HG02981 (cell line): ENCODE results near the gene BLID.

Source experiments
- ATAC-seq: cut with Tn5 transposase; IDR thresholded peaks from one replicate; pipeline ENCODE4 v1.9.1; 2021; ENCODE audit warnings: mild to moderate bottlenecking, moderate library complexity; ENCODE audit not compliant: unreplicated experiment

BLID gene

DNA sequence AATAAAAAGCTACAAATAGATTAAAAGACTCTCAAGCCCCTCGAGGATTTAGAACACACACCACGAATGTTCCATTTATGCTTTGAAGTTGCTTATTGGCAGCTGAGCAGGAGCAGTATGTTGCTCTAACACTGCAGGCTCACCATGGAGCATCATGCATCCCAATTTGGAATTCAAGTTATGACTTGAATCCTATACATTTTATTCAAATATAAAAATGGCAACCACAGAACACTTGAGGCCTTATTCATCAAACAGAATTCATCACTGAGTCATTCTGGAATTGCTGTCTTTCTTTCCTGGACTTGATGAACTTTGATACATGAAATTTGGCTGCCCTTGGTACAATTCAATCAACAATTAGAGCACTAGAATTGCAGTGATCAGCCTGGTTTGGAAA is 24.5 kb upstream of the BLID start:
- no peak for ATAC-seq

- no peak for ATAC-seq
Observed at GRCh38 chr11:122139595-122139866, 23.5 kb upstream of the BLID start.

DNA sequence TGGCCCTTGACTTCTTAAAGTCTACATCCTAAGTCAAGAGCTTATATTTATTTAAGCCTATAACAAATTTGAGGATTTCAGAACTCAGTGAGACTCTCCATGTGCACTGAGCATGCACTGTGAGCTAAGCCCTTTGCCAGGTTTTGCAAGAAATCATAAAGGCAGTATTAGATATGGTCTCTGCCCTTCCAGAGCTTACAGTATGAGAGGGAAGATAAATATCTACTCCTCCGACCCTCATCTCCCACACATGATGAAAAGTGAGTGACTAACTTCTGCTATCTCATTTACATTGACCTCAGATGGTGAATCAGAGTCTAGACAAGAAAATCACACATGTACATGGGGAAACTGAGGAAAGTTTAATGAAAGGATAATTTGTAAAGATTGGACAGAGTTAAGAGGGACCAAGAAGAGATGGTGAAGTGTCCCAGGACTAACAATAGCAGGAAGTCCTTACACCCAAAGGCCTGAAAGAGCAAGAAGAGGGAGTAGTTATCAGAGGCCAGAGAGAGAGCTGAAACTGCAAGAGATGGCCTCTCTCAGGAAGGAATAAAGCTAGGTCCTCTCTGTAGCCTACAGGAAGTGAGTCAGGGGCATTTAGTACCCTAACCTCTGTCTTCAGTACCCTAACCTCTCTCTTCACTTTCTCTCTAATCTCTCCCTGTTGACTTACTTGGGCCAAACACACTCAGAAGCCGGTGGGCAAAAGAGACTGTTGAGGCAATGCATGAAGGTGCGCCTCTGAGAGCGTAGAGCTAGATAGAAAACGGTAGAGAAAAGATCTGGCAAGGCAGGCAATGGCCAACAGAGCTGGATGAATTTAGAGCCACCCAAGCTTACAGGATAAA is 23.0 kb upstream of the BLID start:
- ATAC-seq, result no peak

- no peak for ATAC-seq
Observed at GRCh38 chr11:122137078-122137793, 21.2 kb upstream of the BLID start.

DNA sequence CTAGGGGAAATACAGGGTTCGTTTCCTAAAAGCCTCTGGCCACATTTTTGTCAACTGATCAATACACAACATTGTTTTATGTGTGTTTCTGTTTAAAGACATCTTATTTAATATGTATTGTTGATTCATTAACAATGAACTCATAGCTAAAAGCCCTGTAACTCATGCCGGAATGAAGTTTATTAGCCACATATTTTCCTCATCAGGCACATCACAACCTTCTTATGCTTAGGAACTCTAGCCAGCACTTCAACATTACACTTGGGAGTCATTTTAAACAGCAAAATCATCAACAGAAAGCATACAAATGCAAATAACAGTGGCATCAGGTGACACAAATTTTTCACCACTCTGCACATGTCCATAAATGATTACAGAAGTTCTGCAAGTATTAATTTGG is 15.1 kb upstream of the BLID start:
- ATAC-seq, result no peak

- ATAC-seq, result no peak
Observed at GRCh38 chr11:122128146-122128545, 12.1 kb upstream of the BLID start.

- no peak for ATAC-seq
Observed at GRCh38 chr11:122127020-122127419, 11.0 kb upstream of the BLID start.

DNA sequence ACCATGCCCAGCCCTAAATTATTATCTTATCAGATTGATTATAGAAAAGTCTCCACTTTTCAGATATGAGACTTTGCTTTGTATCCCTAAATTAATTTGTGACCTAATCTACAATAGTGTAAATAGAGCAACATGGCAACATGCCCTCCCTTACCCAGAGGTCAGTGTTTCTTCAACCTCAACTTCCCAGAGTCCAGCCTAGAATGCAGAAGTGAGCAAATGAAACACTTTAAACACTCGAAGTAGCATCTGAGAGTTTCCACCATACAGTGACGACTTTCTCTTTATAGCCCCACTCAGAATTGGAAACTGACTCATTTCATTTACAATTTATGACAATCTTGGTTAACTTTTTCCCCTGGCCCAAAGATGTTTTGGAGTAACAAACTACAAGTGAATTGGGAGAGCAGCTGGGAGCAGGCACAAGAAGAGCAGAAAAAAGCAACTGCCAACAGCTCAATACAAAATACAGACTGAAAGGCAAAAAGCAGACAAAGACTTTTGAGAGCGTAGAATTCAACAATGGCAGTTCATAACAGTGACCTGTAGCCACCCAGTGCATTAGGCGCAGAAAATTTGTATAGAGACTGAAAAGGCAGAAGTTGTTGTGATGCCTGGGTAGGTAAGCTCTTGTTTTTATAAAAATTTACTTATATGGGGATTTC is 10.1 kb upstream of the BLID start:
- ATAC-seq, result no peak

DNA sequence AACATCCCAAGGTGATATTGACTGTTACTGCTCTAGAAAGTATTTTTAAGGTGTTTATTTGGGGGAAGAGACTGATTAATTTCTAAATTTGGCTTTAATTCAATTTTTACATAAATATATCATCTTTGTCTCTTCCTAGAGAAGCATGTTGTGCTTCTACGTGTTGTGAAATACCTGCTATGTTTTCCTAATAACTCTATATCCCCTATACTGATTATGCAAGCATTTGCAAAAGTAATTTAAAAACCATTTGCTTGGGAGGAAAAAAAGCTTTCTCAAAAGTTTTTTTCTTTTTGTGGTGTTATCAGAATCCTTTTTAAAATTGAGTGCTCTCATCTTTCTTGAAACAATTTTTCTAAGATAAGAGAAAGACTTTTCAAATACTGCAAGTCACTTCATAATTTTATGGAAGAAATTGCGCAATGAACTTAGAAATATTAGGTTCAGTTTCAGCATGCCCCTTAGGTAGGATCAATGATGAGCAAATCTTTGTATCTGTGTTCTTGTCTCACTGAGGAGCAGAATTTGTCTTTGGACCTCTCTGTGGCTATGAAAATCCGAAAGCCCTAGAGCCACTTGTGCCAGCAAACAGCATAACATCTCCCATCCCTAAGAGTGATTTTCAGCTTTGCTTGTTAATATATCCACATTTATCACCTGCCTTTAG is 7.4 kb upstream of the BLID start:
- no peak for ATAC-seq

DNA sequence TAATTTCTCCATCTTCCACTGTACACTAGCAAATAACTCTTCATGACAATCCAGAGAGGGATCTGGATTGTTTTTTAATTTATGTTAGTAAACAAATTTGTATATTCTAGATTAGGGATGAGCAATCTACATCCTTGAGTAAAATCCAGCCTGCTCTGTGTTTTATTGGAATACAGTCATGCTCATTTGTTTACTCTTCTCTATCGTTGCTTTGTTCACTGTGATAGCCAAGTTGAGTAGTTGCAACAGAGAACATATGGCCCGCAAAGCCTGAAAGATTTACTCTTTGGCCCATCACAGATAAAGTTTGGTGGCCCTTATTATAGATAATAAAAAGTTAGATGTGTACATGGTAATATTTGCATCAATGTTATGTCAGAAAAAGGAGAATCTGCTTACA is 6.2 kb upstream of the BLID start:
- ATAC-seq, result no peak

- no peak for ATAC-seq
Observed at GRCh38 chr11:122120096-122120495, 4.1 kb upstream of the BLID start.

DNA sequence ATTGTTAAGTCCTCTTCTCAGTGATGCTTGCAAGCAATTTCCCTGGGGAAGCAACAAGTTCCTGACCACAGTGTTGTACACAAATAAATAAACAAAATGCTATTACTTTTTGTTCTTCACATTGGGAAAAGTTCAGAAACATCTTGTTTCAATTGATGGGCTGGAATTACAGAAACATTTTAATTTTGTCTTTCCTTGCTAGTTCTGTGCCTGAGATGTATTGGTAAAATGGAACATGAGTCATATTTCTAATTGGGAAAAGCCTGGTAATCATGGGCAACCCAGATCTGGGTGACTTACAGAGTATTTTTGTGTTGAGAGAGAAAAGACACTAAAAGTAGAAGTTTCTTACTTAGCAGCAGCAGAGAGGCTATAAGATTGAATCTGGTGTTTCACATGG is 576 bp upstream of the BLID start:
- no peak for ATAC-seq

GRCh38 chr11:122114976-122115375 is 1.0 kb downstream of the BLID start:
- ATAC-seq, result no peak

GRCh38 chr11:122113836-122114825 is 1.9 kb downstream of the BLID start:
- no peak for ATAC-seq

GRCh38 chr11:122112470-122113365 is 3.3 kb downstream of the BLID start:
- ATAC-seq, result no peak

DNA sequence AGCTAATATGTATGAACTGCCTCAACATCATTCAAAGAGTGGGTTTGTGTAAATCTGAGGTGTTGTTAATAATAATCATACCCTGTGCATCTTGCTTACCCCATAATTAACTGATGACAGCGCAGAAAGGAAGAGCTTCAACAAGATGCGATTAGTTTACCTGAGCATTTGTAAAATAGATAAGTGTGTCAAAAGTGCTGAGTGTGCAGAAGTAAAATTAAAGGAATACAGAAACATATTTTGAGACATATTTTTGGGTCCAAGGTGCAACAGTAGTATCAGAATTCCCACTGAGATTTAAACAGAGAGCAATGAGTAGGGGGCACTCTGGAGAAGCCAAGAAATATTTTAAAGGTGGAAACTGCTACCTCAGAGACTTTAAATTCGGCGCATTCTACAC is 6.1 kb downstream of the BLID start:
- ATAC-seq, result no peak

DNA sequence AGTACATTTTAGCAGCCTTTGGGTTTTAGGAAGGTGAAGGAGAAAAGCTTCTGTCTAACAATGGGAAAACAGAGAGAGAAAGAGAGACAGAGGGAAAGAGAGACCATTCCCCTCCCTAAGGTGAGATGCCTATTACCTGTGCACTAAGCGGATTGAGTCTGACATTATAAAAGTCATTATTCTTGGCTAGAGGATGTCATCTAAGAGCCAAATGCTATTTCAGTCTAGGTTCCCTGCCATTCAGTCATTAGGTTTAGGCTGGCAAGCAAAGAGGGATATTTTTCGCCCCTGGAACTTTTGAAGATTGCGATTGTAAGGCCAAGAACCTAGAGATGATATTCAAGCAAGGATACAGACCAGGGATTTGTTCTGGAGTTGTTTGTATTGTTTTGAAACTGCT is 7.2 kb downstream of the BLID start:
- no peak for ATAC-seq

- ATAC-seq, result no peak
Observed at GRCh38 chr11:122108192-122108799, 7.7 kb downstream of the BLID start.

DNA sequence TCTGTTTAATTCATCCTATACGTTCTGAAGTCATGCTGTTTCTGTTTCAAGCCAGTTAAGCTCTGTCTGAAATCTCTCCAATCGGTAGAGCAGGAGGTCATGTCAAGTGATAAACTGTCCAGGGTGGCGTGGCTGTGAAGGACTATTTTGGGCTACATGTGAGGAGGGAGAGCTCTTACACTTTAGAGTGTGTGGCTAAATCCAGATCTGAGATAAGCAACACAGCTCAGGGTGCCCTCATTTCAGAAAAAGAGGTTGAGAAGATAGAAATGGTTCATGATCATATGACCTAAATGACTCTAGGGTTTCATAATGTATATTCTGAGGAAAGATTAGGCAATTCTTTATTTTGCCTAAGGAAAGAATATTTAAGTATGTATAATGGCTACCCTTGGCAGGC is 8.4 kb downstream of the BLID start:
- no peak for ATAC-seq
